LNCaP clone FGC (cell line): Measurements from ENCODE around the gene CLASRP.

Experiments
- DNase-seq: peaks from one replicate; pipeline ENCODE4 v3.0.0-alpha.2; 2011; ENCODE audit warnings: low read depth
- H3K4me3 ChIP-seq: 2 replicates; pipeline ENCODE4 v1.5.1; 2011; ENCODE audit warnings: mild to moderate bottlenecking, low read depth, low read length, control low read depth
- CTCF ChIP-seq: IDR thresholded peaks from 2 replicates; pipeline ENCODE4 v1.5.1; 2012; ENCODE audit warnings: mild to moderate bottlenecking; ENCODE audit not compliant: control insufficient read depth, insufficient read depth; ENCODE audit errors: extremely low read depth

Gene CLASRP

GRCh38 chr19:45021971-45022370 lies 16.9 kb upstream of the CLASRP start:
- TF ChIP-seq CTCF = no peak
- no peak for DNase-seq
- H3K4me3 ChIP-seq = no peak overlapping the region

- no peak for DNase-seq
- no peak for TF ChIP-seq CTCF
These were observed 15.8 kb upstream of the CLASRP start for GRCh38 chr19:45023048-45023447.

GRCh38 chr19:45025264-45025663 lies 13.6 kb upstream of the CLASRP start:
- no peak overlapping the region for H3K4me3 ChIP-seq
- no peak for TF ChIP-seq CTCF
- DNase-seq = no peak

More at GRCh38 chr19:45023048-45023447, 15.8 kb upstream of the CLASRP start:
- H3K4me3 ChIP-seq = no peak overlapping the region

- H3K4me3 ChIP-seq = no peak overlapping the region
- no peak for TF ChIP-seq CTCF
- DNase-seq = no peak
These were observed 11.5 kb upstream of the CLASRP start for GRCh38 chr19:45027371-45027770.

- no peak for TF ChIP-seq CTCF
- no peak overlapping the region for H3K4me3 ChIP-seq
- no peak for DNase-seq
These were observed 8.0 kb upstream of the CLASRP start for GRCh38 chr19:45030825-45031224.

GRCh38 chr19:45032421-45032820 lies 6.4 kb upstream of the CLASRP start:
- no peak for DNase-seq
- no peak for TF ChIP-seq CTCF
- H3K4me3 ChIP-seq = no peak overlapping the region

GRCh38 chr19:45035755-45036154 lies 3.1 kb upstream of the CLASRP start:
- no peak for DNase-seq
- no peak for TF ChIP-seq CTCF
- H3K4me3 ChIP-seq = no peak overlapping the region
